OCI-LY1 (cell line): Measurements from ENCODE around the gene ZFP36L2.

Experiments
- CTCF ChIP-seq: fragments of 200-600 bp; sonication (generic), shearing (Covaris generic); IDR thresholded peaks from 2 replicates; pipeline ENCODE4 v1.5.1; 2017; ENCODE audit warnings: mild to moderate bottlenecking, antibody characterized with exemption, low read length, moderate library complexity, mixed read lengths
- EZH2 ChIP-seq: fragments of 200-600 bp; sonication (generic), shearing (Covaris generic); IDR thresholded peaks from 2 replicates; pipeline ENCODE4 v1.8.0; 2017; ENCODE audit warnings: borderline replicate concordance, mixed run types, mild to moderate bottlenecking, antibody characterized with exemption, low read length, moderate library complexity, mixed read lengths

GRCh38 chr2:43240766-43241150 lies 14.4 kb upstream of the ZFP36L2 start:
- TF ChIP-seq CTCF (no peak), EZH2 (no peak)
